Neuron (in vitro differentiated cells): ENCODE results near the gene NDE1.

ENCODE experiments used
- H2AFZ ChIP-seq: one replicate; pipeline ENCODE4 v1.6.1; 2013; ENCODE audit warnings: low read depth, mild to moderate bottlenecking, inconsistent platforms, low read length, moderate library complexity
- H3K27me3 ChIP-seq: one replicate; pipeline ENCODE4 v1.6.1; 2013; ENCODE audit warnings: low read length; ENCODE audit not compliant: insufficient read depth
- H3K36me3 ChIP-seq: one replicate; pipeline ENCODE4 v1.6.1; 2013; ENCODE audit warnings: low read length; ENCODE audit not compliant: insufficient read depth
- H3K4me1 ChIP-seq: one replicate; pipeline ENCODE4 v1.6.1; 2013; ENCODE audit warnings: low read length; ENCODE audit not compliant: insufficient read depth
- H3K4me3 ChIP-seq: 2 replicates; pipeline ENCODE4 v1.5.1; 2013; ENCODE audit warnings: mild to moderate bottlenecking, low read length, moderate library complexity
- H3K9me3 ChIP-seq: one replicate; pipeline ENCODE4 v1.6.1; 2013; ENCODE audit warnings: low read length

Gene NDE1

GRCh38 chr16:15747937-15748336 lies 97.9 kb downstream of the NDE1 start:
- Histone ChIP-seq H3K9me3 (no peaks in the 10 kb centered on the region), H3K4me1 (no peaks in the 10 kb centered on the region), H3K36me3 (no peaks in the 10 kb centered on the region), H3K27me3 (no peaks in the 10 kb centered on the region), H2AFZ (no peak overlapping the region), H3K4me3 (no peak overlapping the region)

- Histone ChIP-seq H3K4me3 (no peak overlapping the region), H3K4me1 (no peaks in the 10 kb centered on the region), H3K36me3 (no peaks in the 10 kb centered on the region), H2AFZ (no peak overlapping the region), H3K27me3 (no peaks in the 10 kb centered on the region), H3K9me3 (no peaks in the 10 kb centered on the region)
Observed at GRCh38 chr16:15748654-15749053, 98.6 kb downstream of the NDE1 start.

- H3K4me3 ChIP-seq: no peak overlapping the region
- H3K4me1 ChIP-seq: no peaks in the 10 kb centered on the region
- H3K27me3 ChIP-seq: no peaks in the 10 kb centered on the region
- no peak overlapping the region for H2AFZ ChIP-seq
- H3K9me3 ChIP-seq: no peaks in the 10 kb centered on the region
- H3K36me3 ChIP-seq: no peaks in the 10 kb centered on the region
Observed at GRCh38 chr16:15749371-15749770, 99.3 kb downstream of the NDE1 start.

GRCh38 chr16:15749985-15750384 lies 99.9 kb downstream of the NDE1 start:
- H3K4me3 ChIP-seq: no peak overlapping the region
- H3K36me3 ChIP-seq: no peaks in the 10 kb centered on the region
- no peaks in the 10 kb centered on the region for H3K4me1 ChIP-seq

GRCh38 chr16:15751940-15752339 lies 101.9 kb downstream of the NDE1 start:
- Histone ChIP-seq H3K36me3 (no peaks in the 10 kb centered on the region), H3K4me3 (no peak overlapping the region), H3K4me1 (no peaks in the 10 kb centered on the region), H2AFZ (no peak overlapping the region), H3K9me3 (no peaks in the 10 kb centered on the region), H3K27me3 (no peaks in the 10 kb centered on the region)

More at GRCh38 chr16:15749985-15750384, 99.9 kb downstream of the NDE1 start:
- H3K27me3 ChIP-seq: no peaks in the 10 kb centered on the region
- H2AFZ ChIP-seq: no peak overlapping the region
- no peaks in the 10 kb centered on the region for H3K9me3 ChIP-seq

- H3K36me3 ChIP-seq: no peaks in the 10 kb centered on the region
- no peak overlapping the region for H3K4me3 ChIP-seq
- H3K4me1 ChIP-seq: no peaks in the 10 kb centered on the region
- no peak overlapping the region for H2AFZ ChIP-seq
- no peaks in the 10 kb centered on the region for H3K9me3 ChIP-seq
- H3K27me3 ChIP-seq: no peaks in the 10 kb centered on the region
Observed at GRCh38 chr16:15752717-15753488, 102.9 kb downstream of the NDE1 start.

GRCh38 chr16:15754821-15755534 lies 104.9 kb downstream of the NDE1 start:
- Histone ChIP-seq H3K27me3 (no peaks in the 10 kb centered on the region), H3K4me1 (no peaks in the 10 kb centered on the region), H3K4me3 (no peak overlapping the region), H3K9me3 (no peaks in the 10 kb centered on the region), H3K36me3 (no peaks in the 10 kb centered on the region), H2AFZ (no peak overlapping the region)

- Histone ChIP-seq H3K4me3 (no peak overlapping the region), H3K27me3 (no peaks in the 10 kb centered on the region), H3K9me3 (no peaks in the 10 kb centered on the region), H3K4me1 (no peaks in the 10 kb centered on the region), H2AFZ (no peak overlapping the region), H3K36me3 (no peaks in the 10 kb centered on the region)
Observed at GRCh38 chr16:15757077-15757386, 107.0 kb downstream of the NDE1 start.

- no peak overlapping the region for H3K4me3 ChIP-seq
- no peaks in the 10 kb centered on the region for H3K4me1 ChIP-seq
- no peak overlapping the region for H2AFZ ChIP-seq
- H3K36me3 ChIP-seq: no peaks in the 10 kb centered on the region
- no peaks in the 10 kb centered on the region for H3K9me3 ChIP-seq
- H3K27me3 ChIP-seq: no peaks in the 10 kb centered on the region
Observed at GRCh38 chr16:15757630-15758251, 107.7 kb downstream of the NDE1 start.

GRCh38 chr16:15759070-15759469 lies 109.0 kb downstream of the NDE1 start:
- Histone ChIP-seq H3K9me3 (no peaks in the 10 kb centered on the region), H2AFZ (no peak overlapping the region), H3K36me3 (no peaks in the 10 kb centered on the region), H3K27me3 (no peaks in the 10 kb centered on the region), H3K4me1 (no peaks in the 10 kb centered on the region), H3K4me3 (no peak overlapping the region)

GRCh38 chr16:15760129-15760528 lies 110.1 kb downstream of the NDE1 start:
- no peak overlapping the region for H2AFZ ChIP-seq
- no peaks in the 10 kb centered on the region for H3K36me3 ChIP-seq
- no peaks in the 10 kb centered on the region for H3K9me3 ChIP-seq
- H3K4me1 ChIP-seq: no peaks in the 10 kb centered on the region
- H3K4me3 ChIP-seq: no peak overlapping the region
- H3K27me3 ChIP-seq: no peaks in the 10 kb centered on the region

GRCh38 chr16:15764112-15764511 lies 114.1 kb downstream of the NDE1 start:
- Histone ChIP-seq H2AFZ (no peak overlapping the region), H3K9me3 (no peaks in the 10 kb centered on the region), H3K4me1 (no peaks in the 10 kb centered on the region), H3K27me3 (no peaks in the 10 kb centered on the region), H3K36me3 (no peaks in the 10 kb centered on the region), H3K4me3 (no peak overlapping the region)

GRCh38 chr16:15765116-15765515 lies 115.1 kb downstream of the NDE1 start:
- Histone ChIP-seq H2AFZ (no peak overlapping the region), H3K36me3 (no peaks in the 10 kb centered on the region), H3K27me3 (no peaks in the 10 kb centered on the region)

More at GRCh38 chr16:15765116-15765515, 115.1 kb downstream of the NDE1 start:
- Histone ChIP-seq H3K9me3 (no peaks in the 10 kb centered on the region), H3K4me1 (no peaks in the 10 kb centered on the region), H3K4me3 (no peak overlapping the region)
